ENCODE results near the gene CRPPA. TPM values are rescaled to one million over a fixed set of nuclear protein-coding genes. Genes with fewer than 3 reads are reported as not detected.
A peak's percentile ranks its signal among the peaks of the same experiment; 100 is the strongest.

The CRPPA gene
- total RNA-seq, 3 donors from 2014 or later (not counting 1 experiment from before 2014, with no cell fraction given): 2.1 to 4.7 (median 2.5) TPM

- ATAC-seq (no peak), DNase-seq (no peak)
- no peaks in the 10 kb centered on the region for H3K27me3 Mint-ChIP-seq (ENCODE audit: low read depth in 2 of 2)
- no peak overlapping the region for H3K4me3 ChIP-seq (ENCODE audit: low read length)
- peaks cover 35% of the 10 kb centered on the region for H3K9me3 ChIP-seq (ENCODE audit: control insufficient read depth, insufficient read depth, low read length)
- H3K36me3 ChIP-seq (ENCODE audit: control insufficient read depth, insufficient read depth, low read length): no peaks in the 10 kb centered on the region
- H3K36me3 Mint-ChIP-seq: peaks cover 24% of the 10 kb centered on the region
- no peak for TF ChIP-seq CTCF (IDR thresholded peaks at IDR 0.05)
- peak overlapping the region in 1 of 2 donors; percentile 59 for H3K27ac Mint-ChIP-seq
- H3K9me3 Mint-ChIP-seq: peaks cover 17 to 20% of the 10 kb centered on the region in 2 donors
- no peak overlapping the region for H3K27ac ChIP-seq (ENCODE audit: low read length)
- H3K4me3 Mint-ChIP-seq: no peak overlapping the region
- intact Hi-C loops (cut with micrococcal nuclease): no loop called here
- no peaks in the 10 kb centered on the region for H3K4me1 ChIP-seq (ENCODE audit: control insufficient read depth, insufficient read depth, low read length)
- peaks cover 7 to 11% of the 10 kb centered on the region in 2 donors for H3K4me1 Mint-ChIP-seq
- no peaks in the 10 kb centered on the region for H3K27me3 ChIP-seq (ENCODE audit: control insufficient read depth, insufficient read depth, low read length)
These were observed 20.5 kb downstream of the CRPPA start for GRCh38 chr7:16400893-16401275.

GRCh38 chr7:16399916-16400892 is 21.1 kb downstream of the CRPPA start:
- WGBS (ENCODE audit: insufficient coverage): 96% methylated on average over 47 of the region's 47 CpGs
- ATAC-seq (no peak), DNase-seq (peak in 1 of 2 donors; percentile 8)
- Mint-ChIP-seq H3K27me3 (ENCODE audit: low read depth in 2 of 2) (no peaks in the 10 kb centered on the region), H3K4me1 (peaks cover 7 to 11% of the 10 kb centered on the region in 2 donors), H3K9me3 (peaks cover 17 to 20% of the 10 kb centered on the region in 2 donors), H3K36me3 (peaks cover 24% of the 10 kb centered on the region), H3K27ac (peak overlapping the region in 1 of 2 donors; percentile 59), H3K4me3 (no peak overlapping the region)
- H3K36me3 ChIP-seq (ENCODE audit: control insufficient read depth, insufficient read depth, low read length): no peaks in the 10 kb centered on the region
- H3K9me3 ChIP-seq (ENCODE audit: control insufficient read depth, insufficient read depth, low read length): peaks cover 35% of the 10 kb centered on the region
- H3K4me1 ChIP-seq (ENCODE audit: control insufficient read depth, insufficient read depth, low read length): no peaks in the 10 kb centered on the region
- H3K27me3 ChIP-seq (ENCODE audit: control insufficient read depth, insufficient read depth, low read length): no peaks in the 10 kb centered on the region
- TF ChIP-seq CTCF (IDR thresholded peaks at IDR 0.05): no peak
- intact Hi-C loops (cut with micrococcal nuclease): no loop called here
- no peak overlapping the region for H3K4me3 ChIP-seq (ENCODE audit: low read length)
- H3K27ac ChIP-seq (ENCODE audit: low read length): no peak overlapping the region

- H3K27me3 Mint-ChIP-seq (ENCODE audit: low read depth in 2 of 2): no peaks in the 10 kb centered on the region
These were observed 22.0 kb downstream of the CRPPA start for GRCh38 chr7:16399265-16399831.

More at GRCh38 chr7:16399265-16399831, 22.0 kb downstream of the CRPPA start:
- H3K27me3 ChIP-seq (ENCODE audit: control insufficient read depth, insufficient read depth, low read length): no peaks in the 10 kb centered on the region
- Mint-ChIP-seq H3K9me3 (peaks cover 17 to 20% of the 10 kb centered on the region in 2 donors), H3K4me3 (no peak overlapping the region), H3K4me1 (peaks cover 7 to 11% of the 10 kb centered on the region in 2 donors), H3K27ac (peak overlapping the region in 1 of 2 donors; percentile 16), H3K36me3 (peaks cover 25% of the 10 kb centered on the region)
- no peaks in the 10 kb centered on the region for H3K4me1 ChIP-seq (ENCODE audit: control insufficient read depth, insufficient read depth, low read length)
- ATAC-seq (peak in 1 of 3 donors; percentile 5), DNase-seq (peak; percentile 16 to 20)
- intact Hi-C loops (cut with micrococcal nuclease): no loop called here
- TF ChIP-seq CTCF (IDR thresholded peaks at IDR 0.05): no peak
- H3K4me3 ChIP-seq (ENCODE audit: low read length): no peak overlapping the region
- H3K9me3 ChIP-seq (ENCODE audit: control insufficient read depth, insufficient read depth, low read length): peaks cover 35% of the 10 kb centered on the region
- 96% methylated on average over 32 of the region's 32 CpGs for WGBS (ENCODE audit: insufficient coverage)
- H3K27ac ChIP-seq (ENCODE audit: low read length): no peak overlapping the region
- H3K36me3 ChIP-seq (ENCODE audit: control insufficient read depth, insufficient read depth, low read length): no peaks in the 10 kb centered on the region

Measured in natural killer cell (primary cell).